GM18505 (cell line): ENCODE data around the gene SERINC5.
"Not testable (repeated sequence)": the region's sequence is repeated elsewhere in the genome, so short reads cannot be mapped to it uniquely, and the experiment has no call there.

Experiments
- ATAC-seq: cut with Tn5 transposase; IDR thresholded peaks from one replicate; pipeline ENCODE4 v1.9.1; 2021; ENCODE audit not compliant: unreplicated experiment
- POLR2A ChIP-seq: IDR thresholded peaks from 4 replicates; pipeline ENCODE4 v1.6.1; 2011; ENCODE audit warnings: borderline replicate concordance; ENCODE audit not compliant: insufficient read depth, insufficient read length; ENCODE audit errors: extremely low read depth

SERINC5 gene

GRCh38 chr5:80125022-80125961, 130.6 kb downstream of the SERINC5 start:
- peak; percentile 83 for ATAC-seq
- TF ChIP-seq POLR2A, result no peak

GRCh38 chr5:80124121-80124918, 131.5 kb downstream of the SERINC5 start:
- ATAC-seq, result no peak
- no peak for TF ChIP-seq POLR2A

GRCh38 chr5:80122579-80122978, 133.3 kb downstream of the SERINC5 start:
- ATAC-seq, result no peak
- TF ChIP-seq POLR2A, result no peak

- no peak for TF ChIP-seq POLR2A
- no peak for ATAC-seq
Observed at GRCh38 chr5:80119372-80119771, 136.5 kb downstream of the SERINC5 start.

GRCh38 chr5:80117446-80117845, 138.4 kb downstream of the SERINC5 start:
- TF ChIP-seq POLR2A, result no peak
- ATAC-seq, result no peak

- ATAC-seq, result no peak
- no peak for TF ChIP-seq POLR2A
Observed at GRCh38 chr5:80116465-80116864, 139.4 kb downstream of the SERINC5 start.

GRCh38 chr5:80116000-80116399, 139.8 kb downstream of the SERINC5 start:
- ATAC-seq, result no peak
- no peak for TF ChIP-seq POLR2A

- ATAC-seq, result no peak
- no peak for TF ChIP-seq POLR2A
Observed at GRCh38 chr5:80114860-80115259, 141.0 kb downstream of the SERINC5 start.

- not testable (repeated sequence) for ATAC-seq
Observed at GRCh38 chr5:80111376-80111990, 144.4 kb downstream of the SERINC5 start.

- ATAC-seq, result peak; percentile 82
- TF ChIP-seq POLR2A, result no peak
Observed at GRCh38 chr5:80109646-80110478, 146.0 kb downstream of the SERINC5 start.

GRCh38 chr5:80106916-80107315, 148.9 kb downstream of the SERINC5 start:
- no peak for TF ChIP-seq POLR2A

GRCh38 chr5:80105698-80106439, 150.0 kb downstream of the SERINC5 start:
- no peak for ATAC-seq
- no peak for TF ChIP-seq POLR2A

More at GRCh38 chr5:80106916-80107315, 148.9 kb downstream of the SERINC5 start:
- no peak for ATAC-seq
